RWPE2 (cell line): Measurements from ENCODE around the gene ZNF17.

Source experiments
- ATAC-seq: fragments of 200-7000 bp; cut with Tn5 transposase; 3 replicates; pipeline ENCODE4 v1.9.1; 2021; ENCODE audit warnings: low read depth
- DNase-seq: peaks from one replicate; pipeline ENCODE4 v3.0.0-alpha.2; 2020; ENCODE audit warnings: low spot score
- H3K27ac ChIP-seq: fragments of 450-650 bp; 2 replicates; pipeline ENCODE4 v1.5.1; 2017; ENCODE audit warnings: mild to moderate bottlenecking; ENCODE audit not compliant: poor library complexity, severe bottlenecking
- H3K27me3 ChIP-seq: fragments of 250-450 bp; sonication (Bioruptor Pico); 2 replicates; pipeline ENCODE4 v1.5.1; 2021; ENCODE audit warnings: mild to moderate bottlenecking, moderate library complexity; ENCODE audit not compliant: insufficient read depth, poor library complexity, severe bottlenecking
- H3K36me3 ChIP-seq: fragments of 250-450 bp; sonication (Bioruptor Pico); 2 replicates; pipeline ENCODE4 v1.5.1; 2020; ENCODE audit warnings: low read depth, mild to moderate bottlenecking, moderate library complexity
- H3K4me1 ChIP-seq: fragments of 250-450 bp; sonication (Bioruptor Pico); 2 replicates; pipeline ENCODE4 v1.5.1; 2021; ENCODE audit warnings: mild to moderate bottlenecking, moderate library complexity; ENCODE audit not compliant: insufficient read depth, poor library complexity, severe bottlenecking
- H3K4me3 ChIP-seq: fragments of 250-450 bp; sonication (Bioruptor Pico); 2 replicates; pipeline ENCODE4 v1.5.1; 2021; ENCODE audit warnings: mild to moderate bottlenecking, moderate library complexity; ENCODE audit not compliant: severe bottlenecking
- H3K9me3 ChIP-seq: fragments of 250-450 bp; sonication (Bioruptor Pico); 2 replicates; pipeline ENCODE4 v1.5.1; 2021; ENCODE audit warnings: mild to moderate bottlenecking, moderate library complexity; ENCODE audit not compliant: severe bottlenecking
- TF ChIP-seq, protein P1 (sequence below): fragments of 450-650 bp; IDR thresholded peaks from one replicate; pipeline ENCODE4 v1.5.1; 2017; ENCODE audit warnings: mild to moderate bottlenecking, moderate library complexity; ENCODE audit not compliant: poor library complexity, severe bottlenecking

The ZNF17 gene

DNA sequence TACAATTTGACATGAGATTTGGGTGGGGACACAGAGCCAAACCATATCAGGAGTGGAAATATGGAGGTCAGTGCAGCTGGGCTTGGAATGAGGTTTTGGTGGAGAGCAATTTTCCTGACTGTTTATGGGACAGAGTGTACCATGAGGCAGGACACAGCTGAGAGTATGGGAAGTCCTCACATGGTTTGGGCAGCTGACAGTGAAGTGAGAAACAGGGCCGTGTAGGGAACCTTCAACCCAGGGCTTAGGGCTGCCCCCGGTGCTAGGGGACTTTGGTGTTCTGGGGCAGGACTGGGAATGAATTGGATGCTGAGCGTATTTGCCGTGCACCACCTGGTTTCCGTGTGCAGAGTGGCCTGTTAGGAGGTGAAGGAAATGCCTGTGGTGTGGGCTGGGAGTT is 15.3 kb upstream of the ZNF17 start:
- Histone ChIP-seq H3K27ac (no peak overlapping the region), H3K4me1 (peaks cover 2% of the 10 kb centered on the region), H3K4me3 (no peak overlapping the region), H3K9me3 (no peaks in the 10 kb centered on the region), H3K27me3 (no peaks in the 10 kb centered on the region), H3K36me3 (peaks cover 42% of the 10 kb centered on the region)
- TF ChIP-seq, protein P1, sequence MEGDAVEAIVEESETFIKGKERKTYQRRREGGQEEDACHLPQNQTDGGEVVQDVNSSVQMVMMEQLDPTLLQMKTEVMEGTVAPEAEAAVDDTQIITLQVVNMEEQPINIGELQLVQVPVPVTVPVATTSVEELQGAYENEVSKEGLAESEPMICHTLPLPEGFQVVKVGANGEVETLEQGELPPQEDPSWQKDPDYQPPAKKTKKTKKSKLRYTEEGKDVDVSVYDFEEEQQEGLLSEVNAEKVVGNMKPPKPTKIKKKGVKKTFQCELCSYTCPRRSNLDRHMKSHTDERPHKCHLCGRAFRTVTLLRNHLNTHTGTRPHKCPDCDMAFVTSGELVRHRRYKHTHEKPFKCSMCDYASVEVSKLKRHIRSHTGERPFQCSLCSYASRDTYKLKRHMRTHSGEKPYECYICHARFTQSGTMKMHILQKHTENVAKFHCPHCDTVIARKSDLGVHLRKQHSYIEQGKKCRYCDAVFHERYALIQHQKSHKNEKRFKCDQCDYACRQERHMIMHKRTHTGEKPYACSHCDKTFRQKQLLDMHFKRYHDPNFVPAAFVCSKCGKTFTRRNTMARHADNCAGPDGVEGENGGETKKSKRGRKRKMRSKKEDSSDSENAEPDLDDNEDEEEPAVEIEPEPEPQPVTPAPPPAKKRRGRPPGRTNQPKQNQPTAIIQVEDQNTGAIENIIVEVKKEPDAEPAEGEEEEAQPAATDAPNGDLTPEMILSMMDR: no peak
- DNase-seq (no peak), ATAC-seq (no peak)

DNA sequence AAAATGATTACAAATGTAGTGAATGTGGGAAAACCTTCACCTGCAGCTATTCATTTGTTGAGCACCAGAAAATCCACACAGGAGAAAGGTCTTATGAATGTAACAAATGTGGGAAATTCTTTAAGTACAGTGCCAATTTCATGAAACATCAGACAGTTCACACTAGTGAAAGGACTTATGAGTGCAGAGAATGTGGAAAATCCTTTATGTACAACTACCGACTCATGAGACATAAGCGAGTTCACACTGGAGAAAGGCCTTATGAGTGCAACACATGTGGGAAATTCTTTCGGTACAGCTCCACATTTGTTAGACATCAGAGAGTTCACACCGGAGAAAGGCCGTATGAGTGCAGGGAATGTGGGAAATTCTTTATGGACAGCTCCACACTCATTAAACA is 12.1 kb upstream of the ZNF17 start:
- H3K36me3 ChIP-seq: peaks cover 28% of the 10 kb centered on the region
- no peaks in the 10 kb centered on the region for H3K27me3 ChIP-seq
- H3K9me3 ChIP-seq: no peaks in the 10 kb centered on the region
- H3K4me1 ChIP-seq: no peaks in the 10 kb centered on the region
- H3K27ac ChIP-seq: no peak overlapping the region
- DNase-seq (no peak), ATAC-seq (no peak)
- TF ChIP-seq, protein P1: no peak
- H3K4me3 ChIP-seq: no peak overlapping the region

DNA sequence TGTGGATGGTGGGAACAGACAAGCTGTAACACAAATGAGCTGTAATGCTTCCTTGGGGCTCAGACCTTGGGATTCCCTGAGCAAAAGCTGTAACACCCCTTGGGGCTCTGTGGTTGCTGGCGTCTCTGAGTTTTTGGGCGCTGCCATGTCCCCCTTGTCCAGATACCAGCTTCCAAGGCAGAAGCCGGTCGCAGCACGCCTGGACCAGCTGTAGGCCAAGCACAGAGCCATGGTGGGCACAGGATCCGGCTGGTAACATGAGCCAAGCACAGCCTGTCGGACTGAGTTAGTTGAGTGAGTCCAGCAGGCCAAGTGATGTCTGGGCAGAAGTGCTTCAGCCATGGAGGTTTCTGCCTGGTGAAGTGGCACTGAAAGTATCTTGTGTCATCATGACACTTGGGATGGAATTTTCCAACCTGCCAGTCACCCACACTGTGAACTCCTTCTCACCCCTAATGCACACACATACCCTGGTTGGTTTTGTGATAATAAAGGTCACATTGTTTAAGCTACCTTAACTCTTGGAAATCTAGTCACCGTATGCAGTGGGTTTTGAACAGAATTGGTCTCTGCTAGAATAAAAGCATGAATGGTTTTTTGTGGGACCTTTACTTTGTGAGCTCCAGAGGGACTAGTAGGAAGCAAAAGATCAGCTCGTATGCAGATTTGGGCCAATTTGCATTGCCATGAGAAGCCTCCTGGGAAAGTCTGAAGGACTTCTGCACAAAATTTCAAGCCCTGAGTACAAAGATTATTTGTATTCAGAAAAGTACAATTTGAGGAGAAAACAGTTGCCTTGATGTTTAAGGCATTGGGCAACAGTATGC is 7.0 kb upstream of the ZNF17 start:
- no peak overlapping the region for H3K27ac ChIP-seq
- TF ChIP-seq, protein P1: no peak
- H3K9me3 ChIP-seq: no peaks in the 10 kb centered on the region
- peaks cover 12% of the 10 kb centered on the region for H3K36me3 ChIP-seq
- no peaks in the 10 kb centered on the region for H3K4me1 ChIP-seq
- H3K4me3 ChIP-seq: no peak overlapping the region
- no peaks in the 10 kb centered on the region for H3K27me3 ChIP-seq
- DNase-seq: no peak
- no peak for ATAC-seq

DNA sequence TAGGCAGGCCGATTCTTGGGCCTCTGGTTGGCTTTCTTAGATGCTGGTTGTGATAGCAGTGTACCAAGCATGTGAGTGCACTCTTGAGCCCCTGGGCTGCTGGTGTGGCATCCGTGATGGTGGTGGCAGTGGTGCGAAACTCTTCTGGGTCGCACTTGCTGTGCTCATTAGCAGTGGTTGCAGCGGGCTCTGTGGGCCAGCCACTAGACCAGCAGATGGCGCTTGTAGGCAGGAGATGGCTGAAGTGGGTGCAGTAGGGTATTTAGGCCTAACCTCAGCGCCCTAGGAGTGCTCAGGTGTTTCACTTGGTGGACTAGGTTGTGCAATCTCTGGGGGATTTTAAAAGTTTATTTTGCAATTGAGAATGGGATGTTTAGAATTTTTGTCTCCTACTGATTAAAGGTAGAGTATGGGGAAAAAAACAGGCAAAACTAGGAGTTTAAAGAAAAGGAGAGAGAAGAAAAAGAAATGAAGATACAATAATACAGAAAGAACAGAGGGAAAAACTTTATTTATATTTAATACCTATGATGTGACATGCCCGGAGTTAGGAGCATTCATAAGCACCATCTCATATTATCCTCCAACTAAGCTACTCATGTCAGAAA is 4.3 kb upstream of the ZNF17 start:
- DNase-seq (no peak), ATAC-seq (peak; percentile 60)
- Histone ChIP-seq H3K9me3 (no peaks in the 10 kb centered on the region), H3K36me3 (no peaks in the 10 kb centered on the region), H3K27me3 (no peaks in the 10 kb centered on the region), H3K27ac (no peak overlapping the region), H3K4me1 (no peaks in the 10 kb centered on the region), H3K4me3 (no peak overlapping the region)
- TF ChIP-seq, protein P1: peak; percentile 81

DNA sequence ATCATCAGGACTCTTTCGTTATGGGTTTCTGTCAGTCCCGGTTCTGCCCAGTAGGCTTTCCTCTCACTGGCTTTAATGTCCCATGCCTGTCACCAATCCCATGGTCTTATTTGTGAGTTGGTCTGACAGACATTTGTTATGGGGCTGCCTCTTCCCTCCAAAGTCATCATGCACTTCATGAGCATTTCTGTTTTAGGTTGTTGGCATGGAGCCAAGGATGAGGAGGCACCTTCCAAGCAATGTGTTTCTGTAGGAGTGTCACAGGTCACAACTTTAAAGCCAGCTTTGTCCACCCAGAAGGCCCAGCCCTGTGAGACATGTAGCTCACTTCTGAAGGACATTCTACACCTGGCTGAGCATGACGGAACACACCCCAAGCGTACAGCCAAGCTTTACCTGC is 8.5 kb downstream of the ZNF17 start:
- DNase-seq: no peak
- H3K4me1 ChIP-seq: no peaks in the 10 kb centered on the region
- H3K36me3 ChIP-seq: peaks cover 36% of the 10 kb centered on the region
- H3K27ac ChIP-seq: no peak overlapping the region
- no peaks in the 10 kb centered on the region for H3K27me3 ChIP-seq
- TF ChIP-seq, protein P1: no peak
- H3K9me3 ChIP-seq: peaks cover 3% of the 10 kb centered on the region
- ATAC-seq: no peak
- H3K4me3 ChIP-seq: no peak overlapping the region
